HG03139 (cell line): ENCODE results near the gene TRAF3.
"Not testable (repeated sequence)": the region's sequence is repeated elsewhere in the genome, so short reads cannot be mapped to it uniquely, and the experiment has no call there.

Experiments
- ATAC-seq: cut with Tn5 transposase; IDR thresholded peaks from one replicate; pipeline ENCODE4 v1.9.1; 2021; ENCODE audit not compliant: unreplicated experiment

TRAF3 gene

DNA sequence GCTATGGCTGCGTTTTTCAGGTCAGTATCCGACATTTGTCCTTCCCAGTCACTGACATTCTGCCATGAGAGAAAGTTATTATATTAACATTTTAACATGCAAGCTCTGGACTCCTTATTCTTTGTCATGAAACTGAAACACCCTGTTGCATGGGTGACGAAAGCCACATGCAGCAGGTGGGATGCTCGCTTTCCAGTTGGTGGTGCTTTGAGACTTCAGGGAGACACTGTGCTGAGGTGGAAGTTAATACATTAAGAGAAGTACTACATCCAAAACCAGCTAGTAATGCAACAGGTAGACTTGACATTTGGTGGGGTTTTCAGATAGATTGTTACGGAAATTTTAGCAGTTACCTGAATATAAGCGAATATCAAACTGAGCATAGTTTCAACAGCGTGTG lies 112.4 kb downstream of the TRAF3 start:
- ATAC-seq, result no peak

DNA sequence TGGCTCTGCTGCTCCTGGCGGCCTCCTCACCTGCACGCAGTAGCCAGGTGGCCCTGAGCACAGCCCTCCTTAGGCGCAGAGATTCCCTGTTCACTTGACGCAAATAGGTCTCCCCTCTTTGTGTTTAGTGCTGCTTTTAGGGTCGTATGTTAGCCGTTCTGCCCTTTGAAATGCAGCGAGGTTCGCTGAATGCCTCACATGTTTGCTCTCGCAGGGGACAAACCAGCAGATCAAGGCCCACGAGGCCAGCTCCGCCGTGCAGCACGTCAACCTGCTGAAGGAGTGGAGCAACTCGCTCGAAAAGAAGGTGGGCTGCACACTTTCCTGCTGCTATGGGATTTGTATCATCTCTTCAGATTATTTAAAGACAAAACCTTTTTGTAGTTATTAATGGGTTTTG lies 113.9 kb downstream of the TRAF3 start:
- ATAC-seq, result no peak

DNA sequence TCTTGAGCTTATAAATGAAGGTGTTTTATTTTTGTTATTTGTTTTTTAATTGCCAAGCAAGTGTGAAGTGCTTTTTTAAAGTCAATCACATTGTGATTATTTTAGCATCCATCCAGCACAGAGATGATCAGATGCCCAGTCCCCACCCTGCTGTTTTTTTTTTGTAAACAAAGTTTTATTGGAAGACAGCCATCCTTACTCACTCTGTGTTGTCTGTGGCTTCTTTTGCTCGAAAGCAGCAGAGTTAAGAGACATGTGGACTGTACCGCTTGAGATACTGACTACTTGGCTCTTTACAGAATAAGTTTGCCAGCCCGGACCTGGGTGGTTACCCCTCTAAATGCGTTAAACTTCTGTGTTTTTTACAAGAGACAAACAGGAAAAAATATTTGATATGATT lies 114.3 kb downstream of the TRAF3 start:
- ATAC-seq, result no peak

DNA sequence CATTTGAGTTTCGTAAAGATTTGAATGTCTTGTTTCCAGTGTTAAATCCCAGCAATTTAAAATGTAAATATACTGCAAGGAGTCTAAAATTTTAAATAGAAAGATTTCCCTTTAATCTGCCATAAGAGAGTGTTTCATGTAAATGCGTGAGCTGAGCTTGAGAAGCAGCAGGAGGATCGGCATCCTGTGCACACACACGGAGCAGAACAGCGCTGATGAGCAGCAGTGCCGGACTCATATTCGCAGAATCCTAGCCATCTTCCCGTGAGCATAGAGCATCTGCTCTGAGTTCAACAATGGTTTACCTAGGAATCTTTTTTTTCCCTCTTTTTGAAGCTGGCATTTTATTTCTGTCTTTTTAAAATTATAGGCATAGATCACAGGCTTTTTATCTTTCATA lies 115.4 kb downstream of the TRAF3 start:
- no peak for ATAC-seq

DNA sequence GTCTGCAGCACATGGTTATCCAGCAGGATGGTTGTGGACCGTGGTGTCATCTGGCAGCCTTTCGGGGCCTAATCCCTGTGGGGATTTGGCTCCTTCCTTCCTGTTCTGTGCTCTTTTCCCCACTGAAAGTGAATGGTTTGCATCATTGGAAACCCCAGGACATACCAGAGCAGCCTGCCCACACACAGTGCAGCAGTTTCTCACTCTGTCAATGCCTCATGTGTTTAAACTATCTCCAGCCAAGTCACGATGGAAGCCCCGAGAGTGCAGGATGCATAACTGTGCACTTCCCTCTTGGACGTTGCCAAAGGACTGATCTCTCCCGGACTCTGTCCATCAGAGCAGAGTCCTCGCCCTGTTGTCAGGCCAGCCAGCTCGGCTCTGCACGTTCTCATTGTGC lies 116.2 kb downstream of the TRAF3 start:
- no peak for ATAC-seq

DNA sequence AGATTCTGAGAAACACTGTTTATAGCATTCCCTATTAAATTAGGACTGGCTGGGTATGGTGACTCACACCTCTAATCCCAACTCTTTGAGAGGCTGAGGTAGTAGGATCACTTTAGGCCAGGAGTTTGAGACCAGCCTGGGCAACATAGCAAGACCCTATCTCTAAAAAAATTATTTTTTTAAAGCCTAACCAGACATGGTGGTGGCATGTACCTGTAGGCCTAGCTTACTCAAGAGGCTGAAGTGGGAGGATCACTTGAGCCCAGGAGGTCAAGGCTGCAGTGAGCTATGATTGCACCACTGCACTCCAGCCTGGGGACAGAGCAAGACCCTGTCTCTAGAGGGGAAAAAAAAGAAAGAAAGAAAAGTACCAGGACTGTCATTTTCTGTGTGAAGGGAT lies 119.5 kb downstream of the TRAF3 start:
- not testable (repeated sequence) for ATAC-seq

GRCh38 chr14:102897299-102898027 lies 120.2 kb downstream of the TRAF3 start:
- no peak for ATAC-seq

- ATAC-seq, result no peak
Measured at GRCh38 chr14:102898298-102898697, 121.0 kb downstream of the TRAF3 start.

- no peak for ATAC-seq
Measured at GRCh38 chr14:102898776-102899515, 121.7 kb downstream of the TRAF3 start.

DNA sequence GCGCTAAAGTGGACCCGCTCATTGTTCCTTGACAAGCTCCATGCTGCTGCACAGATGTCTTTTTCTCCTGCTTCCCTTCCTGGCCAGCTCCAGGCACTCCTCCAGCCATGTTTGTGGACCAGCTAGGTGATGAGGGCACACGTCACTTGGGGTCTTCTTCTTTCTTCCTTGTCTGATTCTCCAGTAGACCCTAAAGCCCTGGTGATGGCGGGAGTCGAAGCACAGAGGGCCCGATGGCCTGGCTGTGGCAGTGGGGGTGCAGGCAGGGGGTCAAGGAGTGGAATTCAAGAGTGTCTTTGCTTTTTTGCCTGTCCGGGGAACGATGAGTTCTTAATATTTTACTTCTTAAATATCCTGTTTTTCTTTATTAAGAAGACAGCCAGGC lies 122.3 kb downstream of the TRAF3 start:
- no peak for ATAC-seq

DNA sequence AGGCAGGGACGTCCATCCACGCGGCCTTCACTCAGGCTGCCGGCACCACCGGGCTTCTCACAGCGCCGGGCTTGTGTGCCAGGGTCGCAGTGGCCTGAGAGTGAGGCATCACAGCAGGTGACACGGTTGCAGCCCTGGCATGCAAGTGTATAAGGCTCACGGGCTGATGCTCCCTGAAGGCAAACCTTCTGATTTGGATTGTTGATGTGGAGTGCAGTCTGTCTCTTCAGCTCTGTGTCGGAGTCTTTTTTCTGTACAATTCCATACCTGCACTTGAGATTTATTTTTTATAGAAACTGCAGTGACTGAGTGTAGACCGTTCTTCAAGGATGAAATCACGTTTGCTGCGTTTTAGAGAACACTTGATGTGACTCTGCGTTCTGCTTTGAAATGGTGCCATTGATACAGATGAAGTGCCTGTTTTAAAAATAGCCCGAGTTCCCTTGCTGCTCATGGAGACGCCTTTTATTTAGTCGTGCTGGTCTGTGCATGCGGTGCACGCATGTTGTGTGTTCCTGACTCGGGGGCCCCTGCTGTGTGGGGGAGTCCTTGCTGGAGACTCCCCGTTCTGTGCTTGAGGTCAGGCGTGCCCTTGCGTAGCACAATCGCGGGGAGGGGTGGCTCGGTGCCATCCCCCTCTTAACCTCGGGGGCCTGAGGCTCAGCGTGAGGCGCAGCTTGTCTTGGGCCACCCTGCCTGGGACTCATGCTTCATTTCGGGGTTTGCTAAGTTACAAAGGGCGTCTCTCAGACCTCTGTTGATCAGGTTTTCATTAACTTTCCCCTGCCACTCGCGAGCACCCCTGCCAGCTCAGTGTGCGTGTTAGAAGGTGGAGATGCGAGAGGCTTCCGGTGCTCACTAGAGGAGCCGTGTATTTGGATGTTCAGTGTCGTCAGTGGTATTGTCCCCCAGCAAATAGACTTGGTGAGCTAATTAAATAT lies 123.7 kb downstream of the TRAF3 start:
- peak; percentile 58 for ATAC-seq

- peak; percentile 59 for ATAC-seq
Measured at GRCh38 chr14:102901633-102902032, 124.4 kb downstream of the TRAF3 start.

- ATAC-seq, result peak; percentile 5
Measured at GRCh38 chr14:102902086-102902485, 124.8 kb downstream of the TRAF3 start.

DNA sequence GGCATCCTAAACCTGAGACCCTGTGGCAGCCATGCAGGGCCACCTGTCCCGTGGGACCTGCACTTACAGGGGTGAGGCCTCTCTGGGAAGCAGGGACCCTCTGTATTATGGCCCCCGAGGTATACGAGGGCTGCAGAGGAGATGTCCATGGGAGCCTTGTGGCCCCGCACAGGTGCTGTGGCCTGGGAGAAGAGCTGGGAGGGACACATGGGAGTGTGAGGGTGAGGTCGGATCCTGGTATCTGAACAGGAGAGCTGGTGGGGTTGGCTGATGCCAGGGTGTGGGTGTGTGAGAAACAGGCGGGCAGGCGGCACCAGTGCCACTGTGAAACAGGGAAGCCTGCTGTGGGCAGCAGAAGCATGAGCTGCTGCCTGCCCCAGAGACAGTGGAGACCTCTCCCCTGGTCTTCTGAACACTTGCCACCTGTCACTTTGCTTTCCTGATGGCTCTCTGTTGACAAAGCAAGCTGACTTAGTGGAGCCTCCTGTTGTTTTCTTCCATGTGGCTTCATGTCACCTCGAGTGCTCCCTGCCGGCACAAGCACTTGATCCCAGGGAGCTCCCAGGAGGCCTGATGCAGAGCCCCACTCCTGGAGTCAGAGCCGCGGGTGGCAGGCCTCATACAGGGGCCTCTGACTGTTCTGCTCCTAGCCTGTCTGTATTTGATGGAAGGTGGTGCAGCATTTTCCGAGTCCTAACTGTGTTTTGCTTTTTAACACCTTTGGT lies 125.4 kb downstream of the TRAF3 start:
- no peak for ATAC-seq

GRCh38 chr14:102903248-102903888 lies 126.1 kb downstream of the TRAF3 start:
- no peak for ATAC-seq

DNA sequence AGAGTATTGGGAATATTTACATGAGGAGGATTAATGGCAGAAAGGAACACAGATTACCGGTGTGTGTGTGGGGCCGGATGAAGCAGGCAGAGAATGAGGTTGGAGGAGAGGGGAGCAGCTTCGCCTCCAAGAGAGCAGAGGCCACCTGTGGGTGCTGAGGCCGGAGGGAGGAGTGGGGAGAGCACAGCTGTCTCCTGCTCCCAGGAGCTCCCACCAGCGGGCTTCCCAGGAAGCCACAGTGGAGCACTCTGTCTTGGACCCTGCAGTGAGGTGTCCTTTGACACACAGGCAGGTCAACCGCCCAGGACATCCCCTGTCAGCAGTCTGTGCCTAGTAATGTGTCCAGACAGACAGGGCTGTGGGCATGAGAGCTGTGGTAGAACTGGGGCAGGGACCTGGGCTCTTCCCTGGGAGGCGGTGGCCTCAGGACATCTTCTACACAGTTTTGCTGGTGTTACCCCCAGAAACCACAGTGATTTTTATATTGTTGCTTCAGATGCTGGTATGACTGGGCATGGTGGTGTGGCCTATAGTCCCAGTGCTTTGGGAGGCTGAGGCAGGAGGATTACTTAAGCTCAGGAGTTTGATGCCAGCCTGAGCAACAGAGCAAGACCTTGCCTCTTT lies 126.8 kb downstream of the TRAF3 start:
- no peak for ATAC-seq

- ATAC-seq, result no peak
Measured at GRCh38 chr14:102905116-102906108, 128.2 kb downstream of the TRAF3 start.

GRCh38 chr14:102906616-102907302 lies 129.5 kb downstream of the TRAF3 start:
- ATAC-seq, result no peak
